Nucleus accumbens (tissue), 56 donors: ENCODE results near the gene CCL17.

Experiments used
- DNase-seq, 56 donors: peaks; one replicate each; lab custom pipeline; 2025; lab: John Stamatoyannopoulos, UW

Gene CCL17

DNA sequence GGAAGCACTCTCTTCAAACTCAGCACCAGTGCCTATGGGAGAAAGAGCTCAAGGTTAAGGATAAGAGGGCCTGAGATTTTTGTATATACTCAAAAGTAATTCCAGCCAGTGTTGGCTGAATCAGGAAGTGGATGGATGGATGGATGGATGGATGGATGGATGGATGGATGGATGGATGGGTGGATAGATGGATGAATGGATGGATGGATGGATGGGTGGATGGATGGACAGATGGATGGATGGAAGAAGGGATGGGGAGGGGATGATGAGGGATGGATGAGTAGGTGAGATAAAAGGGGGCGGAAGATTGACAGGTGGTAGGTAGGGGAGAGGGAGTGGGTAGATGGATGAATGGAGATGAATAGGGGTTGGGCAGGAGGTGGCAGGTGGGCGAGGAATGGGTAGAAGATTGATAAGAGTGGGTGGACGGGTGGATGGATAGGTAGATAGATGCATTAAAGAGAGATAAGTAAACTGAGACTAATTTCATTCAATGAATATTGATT is 28.2 kb upstream of the CCL17 start:
- no peak for DNase-seq

- no peak for DNase-seq
Observed at GRCh38 chr16:57377080-57377841, 27.3 kb upstream of the CCL17 start.

DNA sequence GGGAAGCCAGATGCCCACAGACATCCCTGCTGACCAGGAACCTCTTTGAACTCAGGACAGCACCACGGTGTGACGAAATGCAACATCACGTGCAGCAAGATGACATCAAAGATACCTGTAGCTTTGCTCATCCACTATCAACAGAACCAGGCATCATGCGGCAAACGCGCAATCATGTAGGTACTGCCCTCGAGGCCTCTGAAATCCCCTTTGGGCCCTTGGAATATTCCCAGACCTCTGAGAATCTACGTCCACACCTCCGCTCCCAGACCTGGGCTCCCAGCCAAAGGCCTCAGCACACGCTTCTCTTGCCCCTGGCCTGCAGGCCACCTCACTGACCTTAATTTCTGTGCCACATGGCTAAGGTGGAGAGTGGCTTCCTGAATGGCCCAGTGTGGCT is 25.0 kb upstream of the CCL17 start:
- DNase-seq: no peak

DNA sequence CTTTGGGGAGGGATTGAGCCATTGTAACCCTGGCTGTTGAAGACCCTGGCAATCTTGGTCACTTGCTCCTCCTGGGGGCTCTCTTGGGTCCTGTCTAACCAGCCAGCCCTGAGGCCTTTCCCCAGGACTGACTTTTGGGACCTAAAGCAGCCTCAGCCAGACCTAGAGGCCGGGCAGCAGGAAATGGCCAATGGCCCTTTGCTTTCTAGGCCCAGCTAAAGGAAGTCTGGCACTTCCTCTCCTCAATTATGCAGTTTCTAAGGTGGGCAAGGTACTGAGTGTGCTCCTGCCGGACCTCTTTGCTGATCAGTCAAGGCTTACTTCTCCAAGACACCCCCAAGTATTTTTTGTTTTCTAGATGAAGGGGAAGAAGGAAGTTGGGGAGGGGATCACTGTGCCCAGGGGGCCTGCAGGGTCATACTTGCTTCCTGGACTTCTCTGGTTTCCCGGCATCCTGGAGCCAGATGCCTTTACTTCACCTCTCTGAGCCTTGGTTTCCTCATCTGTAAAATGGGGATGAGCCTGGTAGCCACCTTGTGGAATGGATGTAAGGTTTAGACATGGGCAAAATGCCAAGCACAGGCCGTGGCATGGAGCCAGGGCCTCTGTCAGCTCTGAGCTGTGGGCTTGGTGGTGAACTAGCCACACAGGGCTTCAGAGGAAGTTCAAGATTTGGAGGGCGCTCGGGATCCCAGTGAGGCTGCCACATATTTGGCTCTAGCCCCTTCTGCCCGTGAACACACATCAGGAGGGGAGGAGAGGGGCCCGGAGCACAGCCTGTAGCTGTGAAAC is 23.7 kb upstream of the CCL17 start:
- DNase-seq: peak in 3 of 56 donors; percentile 7 to 19 (median 8)

- no peak for DNase-seq
Observed at GRCh38 chr16:57381791-57382534, 22.6 kb upstream of the CCL17 start.

GRCh38 chr16:57382535-57383275 is 21.9 kb upstream of the CCL17 start:
- DNase-seq: no peak

DNA sequence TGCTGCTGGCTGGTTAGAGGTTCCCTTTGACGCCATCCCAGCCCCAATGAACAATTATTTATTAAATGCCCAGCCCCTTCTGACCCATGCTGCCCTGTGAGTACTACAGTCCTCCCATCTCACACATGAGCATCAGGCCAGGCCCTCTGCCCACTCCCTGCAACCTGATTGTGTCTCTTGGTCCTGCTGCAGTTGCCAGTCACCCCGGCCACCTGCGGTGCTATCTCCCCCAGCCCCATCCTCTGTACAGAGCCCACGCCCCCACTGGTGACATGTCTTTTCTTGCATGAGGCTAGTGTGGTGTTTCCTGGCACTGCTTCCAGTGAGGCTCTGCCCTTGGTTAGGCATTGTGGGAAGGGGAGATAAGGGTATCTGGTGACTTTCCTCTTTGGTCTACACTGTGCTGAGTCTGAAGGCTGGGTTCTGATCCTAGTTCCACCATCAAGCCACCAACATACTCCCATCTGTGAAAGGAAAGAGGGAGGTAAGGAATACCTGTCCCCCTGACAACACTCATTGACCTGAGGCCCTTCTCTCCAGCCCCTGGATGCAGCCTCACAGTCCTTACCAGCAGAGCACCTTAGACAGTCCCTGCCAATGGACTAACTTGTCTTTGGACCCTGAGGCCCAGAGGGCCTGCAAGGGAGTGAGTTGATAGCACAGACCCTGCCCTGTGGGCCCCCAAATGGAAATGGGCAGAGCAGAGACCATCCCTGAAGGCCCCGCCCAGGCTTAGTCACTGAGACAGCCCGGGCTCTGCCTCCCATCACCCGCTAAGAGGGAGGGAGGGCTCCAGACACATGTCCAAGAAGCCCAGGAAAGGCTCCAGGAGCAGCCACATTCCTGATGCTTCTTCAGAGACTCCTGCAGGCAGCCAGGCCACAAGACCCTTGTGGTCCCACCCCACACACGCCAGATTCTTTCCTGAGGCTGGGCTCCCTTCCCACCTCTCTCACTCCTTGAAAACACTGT is 21.0 kb upstream of the CCL17 start:
- no peak for DNase-seq

GRCh38 chr16:57384248-57385070 is 20.1 kb upstream of the CCL17 start:
- DNase-seq: peak in 1 of 56 donors; percentile 16

GRCh38 chr16:57385083-57385482 is 19.5 kb upstream of the CCL17 start:
- DNase-seq: no peak

DNA sequence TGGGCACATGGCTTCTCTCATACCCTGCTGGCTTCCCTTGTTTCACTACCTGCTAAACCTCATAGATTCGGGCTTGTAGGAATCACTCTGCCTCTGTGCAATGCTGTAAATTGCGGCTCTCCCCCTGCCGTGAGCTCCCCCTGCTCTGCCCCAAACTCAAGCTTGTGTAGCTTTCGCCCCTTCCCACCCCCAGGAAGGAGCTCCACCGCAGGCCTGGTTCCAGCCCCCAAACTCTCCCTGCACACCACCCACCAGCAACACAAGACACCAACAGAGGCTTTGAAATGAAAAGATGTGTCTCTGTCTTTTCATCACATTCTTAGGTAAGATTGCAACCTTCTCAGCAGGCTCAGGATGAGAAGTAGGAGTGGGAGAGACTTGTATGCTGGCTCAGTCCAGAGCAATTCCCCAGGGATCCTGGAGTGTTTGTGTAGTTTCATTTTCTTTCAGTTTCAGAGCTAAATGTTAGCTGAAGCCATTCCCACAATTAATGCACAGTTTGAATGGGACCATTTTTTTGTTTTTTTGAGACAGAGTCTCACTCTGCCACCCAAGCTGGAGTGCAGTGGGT is 18.1 kb upstream of the CCL17 start:
- no peak for DNase-seq

- DNase-seq: no peak
Observed at GRCh38 chr16:57387598-57388354, 16.8 kb upstream of the CCL17 start.

DNA sequence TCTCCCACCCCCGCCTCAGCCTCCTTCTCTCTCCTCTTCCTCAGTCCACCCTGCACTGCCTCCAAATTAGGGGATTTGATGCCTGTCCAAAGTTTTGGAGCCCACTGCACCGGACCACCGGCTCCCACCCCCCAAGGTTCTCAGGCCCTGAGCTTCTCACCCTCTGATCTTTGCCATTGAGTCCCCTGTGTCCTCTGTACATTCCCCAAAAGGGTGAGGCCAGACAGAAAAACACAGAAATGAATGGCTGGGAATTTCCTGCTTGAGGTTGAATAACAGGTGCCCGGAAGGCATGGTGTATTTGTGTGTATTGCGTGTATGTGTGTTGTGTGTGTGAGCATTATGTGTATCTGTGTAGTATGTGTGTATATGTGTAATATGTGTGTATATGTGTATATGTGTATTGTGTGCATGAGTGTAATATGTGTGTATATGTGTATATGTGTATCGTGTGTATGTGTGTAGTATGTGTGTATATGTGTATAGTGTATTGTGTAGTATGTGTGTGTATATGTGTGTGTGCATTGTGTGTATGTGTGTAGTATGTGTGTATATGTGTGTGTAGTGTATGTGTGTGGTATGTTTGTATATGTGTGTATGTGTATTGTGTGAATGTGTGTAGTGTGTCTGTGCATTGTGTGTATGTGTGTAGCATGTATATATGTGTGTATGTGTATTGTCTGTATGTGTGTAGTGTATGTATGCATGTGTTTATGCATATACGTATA is 16.0 kb upstream of the CCL17 start:
- DNase-seq: no peak

DNA sequence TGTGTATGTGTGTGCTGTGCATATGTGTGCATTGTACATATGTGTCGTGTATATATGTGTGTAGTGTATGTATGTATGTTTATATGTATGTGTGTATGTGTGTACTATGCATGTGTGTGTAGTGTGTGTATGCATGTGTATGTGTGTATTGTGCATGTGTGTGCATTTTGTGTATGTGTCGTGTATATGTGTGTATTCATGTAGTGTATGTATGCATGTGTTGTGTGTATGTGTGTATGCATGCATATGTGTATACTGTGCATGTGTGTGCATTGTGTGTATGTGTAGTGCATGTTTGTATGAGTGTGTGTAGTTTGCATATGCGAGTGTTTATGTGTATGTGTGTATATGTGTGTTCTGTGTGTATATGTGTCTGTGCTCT is 15.5 kb upstream of the CCL17 start:
- DNase-seq: no peak

- DNase-seq: no peak
Observed at GRCh38 chr16:57390636-57391295, 13.8 kb upstream of the CCL17 start.

DNA sequence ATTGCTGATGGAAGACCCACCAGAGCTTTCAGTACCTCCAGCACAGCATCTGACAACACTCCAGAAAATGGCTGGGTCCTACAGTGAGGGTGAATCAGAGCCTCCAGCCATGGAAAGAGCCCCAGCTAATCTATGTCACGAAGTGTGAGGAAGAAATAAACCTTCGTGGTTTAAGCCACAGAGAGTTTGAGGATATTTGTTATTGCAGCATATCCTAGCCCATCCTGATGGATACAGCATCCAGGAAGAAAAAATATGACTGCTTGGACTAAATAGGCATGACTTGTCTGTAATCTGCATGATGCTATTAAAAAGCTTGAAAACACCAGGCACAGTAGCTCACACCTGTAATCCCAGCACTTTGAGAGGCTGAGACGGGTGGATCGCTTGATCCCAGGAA is 13.3 kb upstream of the CCL17 start:
- DNase-seq: no peak

DNA sequence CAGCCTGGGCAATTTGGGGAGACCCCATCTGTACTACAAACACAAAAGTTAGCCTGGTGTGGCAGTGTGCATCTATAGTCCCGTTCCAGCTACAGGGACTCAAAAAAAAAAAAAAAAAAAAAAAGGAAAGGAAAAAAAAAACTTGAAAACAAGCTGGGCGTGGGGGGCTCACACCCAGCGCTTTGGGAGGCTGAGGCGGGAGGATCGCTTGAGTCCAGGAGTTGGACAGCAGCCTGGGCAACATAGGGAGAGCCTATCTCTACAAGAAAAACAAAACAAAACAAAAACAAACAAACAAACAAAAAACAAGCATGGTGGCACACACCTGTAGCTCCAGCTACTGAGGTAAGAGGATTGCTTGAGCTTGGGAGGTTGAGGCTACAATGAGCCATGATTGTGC is 12.9 kb upstream of the CCL17 start:
- DNase-seq: no peak
